ENCODE measurements around the gene NKAIN4. TPM values are rescaled to one million over a fixed set of nuclear protein-coding genes. Genes with fewer than 3 reads are reported as not detected.

Gene NKAIN4
- total RNA-seq, 1 donor from 2014 or later = 10.2 TPM

DNA sequence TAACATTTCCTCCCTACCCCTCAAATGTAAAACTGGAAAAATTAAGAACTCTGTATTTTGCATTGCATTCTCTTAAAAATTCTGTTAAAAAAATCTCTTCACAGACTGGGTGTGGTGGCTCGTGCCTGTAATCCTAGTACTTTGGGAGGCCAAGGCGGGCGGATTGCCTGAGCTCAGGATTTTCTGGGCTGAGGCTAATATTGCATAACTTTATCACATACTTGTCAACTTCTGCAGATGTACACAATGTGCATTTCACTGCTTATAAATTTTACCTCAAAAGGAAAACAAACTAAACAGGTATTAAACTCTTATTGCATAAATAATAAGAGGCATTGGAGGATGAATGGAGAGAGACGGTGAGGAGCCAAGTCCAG is 59.5 kb downstream of the NKAIN4 start:
- TF ChIP-seq, protein P1, sequence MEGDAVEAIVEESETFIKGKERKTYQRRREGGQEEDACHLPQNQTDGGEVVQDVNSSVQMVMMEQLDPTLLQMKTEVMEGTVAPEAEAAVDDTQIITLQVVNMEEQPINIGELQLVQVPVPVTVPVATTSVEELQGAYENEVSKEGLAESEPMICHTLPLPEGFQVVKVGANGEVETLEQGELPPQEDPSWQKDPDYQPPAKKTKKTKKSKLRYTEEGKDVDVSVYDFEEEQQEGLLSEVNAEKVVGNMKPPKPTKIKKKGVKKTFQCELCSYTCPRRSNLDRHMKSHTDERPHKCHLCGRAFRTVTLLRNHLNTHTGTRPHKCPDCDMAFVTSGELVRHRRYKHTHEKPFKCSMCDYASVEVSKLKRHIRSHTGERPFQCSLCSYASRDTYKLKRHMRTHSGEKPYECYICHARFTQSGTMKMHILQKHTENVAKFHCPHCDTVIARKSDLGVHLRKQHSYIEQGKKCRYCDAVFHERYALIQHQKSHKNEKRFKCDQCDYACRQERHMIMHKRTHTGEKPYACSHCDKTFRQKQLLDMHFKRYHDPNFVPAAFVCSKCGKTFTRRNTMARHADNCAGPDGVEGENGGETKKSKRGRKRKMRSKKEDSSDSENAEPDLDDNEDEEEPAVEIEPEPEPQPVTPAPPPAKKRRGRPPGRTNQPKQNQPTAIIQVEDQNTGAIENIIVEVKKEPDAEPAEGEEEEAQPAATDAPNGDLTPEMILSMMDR (conservative IDR thresholded peaks at IDR 0.05) = no peak
- Mint-ChIP-seq H3K36me3 (peaks cover 28% of the 10 kb centered on the region), H3K27me3 (no peaks in the 10 kb centered on the region), H3K9me3 (no peaks in the 10 kb centered on the region), H3K4me1 (ENCODE audit: unreplicated experiment) (peaks cover 19% of the 10 kb centered on the region), H3K4me3 (no peak overlapping the region), H3K27ac (no peak overlapping the region)
- DNase-seq (ENCODE audit: extremely low spot score, unreplicated experiment) = no peak

DNA sequence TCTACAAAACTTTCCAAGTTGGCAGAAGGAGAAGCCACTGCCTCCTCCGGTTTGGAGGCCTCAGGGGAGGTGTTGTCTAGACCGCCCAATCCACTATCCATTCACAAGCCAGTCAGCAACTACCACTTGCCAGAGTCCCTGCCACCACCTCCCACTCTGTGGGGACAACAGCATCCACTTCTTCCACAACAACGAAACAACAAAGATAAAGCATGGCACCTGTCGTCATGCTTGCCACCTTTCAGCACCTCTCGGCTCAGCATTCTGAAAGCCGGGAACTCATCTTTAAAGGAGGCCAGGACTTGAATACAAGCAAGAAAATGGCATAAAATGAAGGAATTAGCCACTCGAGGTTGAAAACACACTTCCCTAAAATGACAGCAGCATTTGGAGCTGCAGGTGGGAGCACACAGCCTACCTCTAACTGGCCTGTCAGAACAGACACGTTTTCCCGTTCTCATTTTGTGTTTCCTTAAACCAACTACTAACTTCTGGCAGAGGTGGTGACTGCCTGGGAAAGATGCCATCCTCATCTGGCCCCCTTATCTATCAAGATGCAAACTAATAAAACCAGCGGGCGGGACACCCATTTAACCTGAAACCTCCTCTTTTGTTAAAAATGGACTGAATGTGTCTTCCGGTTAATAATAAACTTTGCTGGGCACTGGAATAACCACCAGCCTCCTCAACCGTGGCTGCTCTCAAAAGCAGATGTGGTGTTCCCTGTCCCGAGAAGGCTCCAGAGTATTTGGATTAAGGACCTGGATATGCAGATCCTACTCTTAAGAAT is 60.1 kb downstream of the NKAIN4 start:
- peaks cover 28% of the 10 kb centered on the region for H3K36me3 Mint-ChIP-seq
- H3K4me1 Mint-ChIP-seq (ENCODE audit: unreplicated experiment) = peaks cover 19% of the 10 kb centered on the region
- H3K9me3 Mint-ChIP-seq = no peaks in the 10 kb centered on the region
- H3K4me3 Mint-ChIP-seq = no peak overlapping the region
- H3K27ac Mint-ChIP-seq = no peak overlapping the region
- DNase-seq (ENCODE audit: extremely low spot score, unreplicated experiment) = no peak
- TF ChIP-seq, protein P1 (conservative IDR thresholded peaks at IDR 0.05) = no peak
- peaks cover 3% of the 10 kb centered on the region for H3K27me3 Mint-ChIP-seq

DNA sequence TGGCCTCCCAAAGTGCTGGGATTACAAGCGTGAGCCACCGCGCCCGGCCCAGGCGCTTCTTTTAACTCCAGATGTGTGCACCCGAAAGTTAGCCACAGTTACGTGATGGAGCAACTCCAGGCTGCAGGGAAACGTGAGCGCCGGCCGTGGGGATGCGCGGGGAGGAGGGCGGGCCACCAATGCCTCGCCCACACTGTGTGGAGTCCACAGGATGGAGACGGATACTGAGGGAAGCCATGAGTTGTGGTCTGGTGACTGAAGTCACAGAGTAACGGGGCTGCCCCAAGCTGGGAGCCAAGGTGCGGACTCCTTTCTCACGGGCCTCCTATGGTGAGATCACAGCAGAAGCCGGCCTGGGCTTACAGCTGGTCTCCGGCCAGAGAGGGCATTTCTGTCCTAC is 61.5 kb downstream of the NKAIN4 start:
- TF ChIP-seq, protein P1 (conservative IDR thresholded peaks at IDR 0.05) = no peak
- H3K4me3 Mint-ChIP-seq = no peak overlapping the region
- H3K9me3 Mint-ChIP-seq = no peaks in the 10 kb centered on the region
- H3K36me3 Mint-ChIP-seq = peaks cover 20% of the 10 kb centered on the region
- no peak overlapping the region for H3K27ac Mint-ChIP-seq
- peaks cover 3% of the 10 kb centered on the region for H3K27me3 Mint-ChIP-seq
- H3K4me1 Mint-ChIP-seq (ENCODE audit: unreplicated experiment) = peaks cover 7% of the 10 kb centered on the region
- no peak for DNase-seq (ENCODE audit: extremely low spot score, unreplicated experiment)

DNA sequence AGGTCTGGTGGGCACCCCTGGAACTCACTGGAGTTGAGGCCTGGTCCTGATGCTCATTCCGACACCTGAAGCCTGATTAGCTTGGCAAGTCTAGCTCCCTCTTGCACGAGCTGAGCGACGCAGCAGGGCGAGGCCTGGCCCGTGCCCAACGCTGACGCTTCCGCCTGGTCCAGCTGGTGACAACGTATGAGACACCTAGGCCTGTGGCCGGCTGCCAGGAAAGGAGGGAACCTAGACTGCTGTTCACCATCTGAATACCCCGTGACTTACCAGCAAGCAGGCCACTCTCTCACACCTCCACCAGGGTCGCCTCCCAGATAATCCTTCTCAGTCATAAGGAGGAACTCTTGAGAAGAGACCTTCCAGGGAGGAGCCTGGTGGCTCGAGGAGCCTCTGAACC is 62.9 kb downstream of the NKAIN4 start:
- Mint-ChIP-seq H3K36me3 (peaks cover 14% of the 10 kb centered on the region), H3K27me3 (peaks cover 3% of the 10 kb centered on the region)

DNA sequence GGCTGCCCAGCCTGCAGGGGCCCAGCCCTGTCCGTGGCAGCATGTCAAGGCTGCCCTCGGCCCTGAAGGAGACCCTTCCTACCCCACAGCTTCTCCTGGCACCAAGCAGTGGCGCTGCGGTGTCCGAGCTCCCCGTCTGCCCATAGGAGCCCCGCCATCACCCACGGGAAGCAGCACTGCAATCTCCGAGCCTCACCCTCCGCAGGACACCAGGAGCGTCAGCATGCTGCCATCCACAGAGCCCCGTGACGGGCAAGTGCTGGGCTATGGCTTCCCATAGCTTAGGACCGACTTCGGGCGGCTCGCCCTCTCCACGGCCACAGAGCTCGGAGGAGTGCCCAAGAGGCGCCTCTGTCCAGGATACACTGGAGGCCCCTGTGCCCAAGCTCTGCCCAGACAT is 63.4 kb downstream of the NKAIN4 start:
- Mint-ChIP-seq H3K4me3 (no peak overlapping the region), H3K27me3 (peaks cover 3% of the 10 kb centered on the region), H3K36me3 (peaks cover 14% of the 10 kb centered on the region), H3K27ac (no peak overlapping the region), H3K9me3 (no peaks in the 10 kb centered on the region), H3K4me1 (ENCODE audit: unreplicated experiment) (no peaks in the 10 kb centered on the region)
- TF ChIP-seq, protein P1 (conservative IDR thresholded peaks at IDR 0.05) = no peak
- DNase-seq (ENCODE audit: extremely low spot score, unreplicated experiment) = no peak

More for the DNA sequence above, 62.9 kb downstream of the NKAIN4 start:
- H3K4me3 Mint-ChIP-seq = no peak overlapping the region
- no peaks in the 10 kb centered on the region for H3K4me1 Mint-ChIP-seq (ENCODE audit: unreplicated experiment)
- no peak for DNase-seq (ENCODE audit: extremely low spot score, unreplicated experiment)
- TF ChIP-seq, protein P1 (conservative IDR thresholded peaks at IDR 0.05) = no peak
- no peak overlapping the region for H3K27ac Mint-ChIP-seq
- H3K9me3 Mint-ChIP-seq = no peaks in the 10 kb centered on the region

Small RNAs within 50 kb of the gene (microRNA-seq; reads per million reads assigned to microRNA genes)
- not detected for gene MIR3196
- 2.5 reads per million for gene MIR4326

Other genes with a start within 250 kb of the NKAIN4 start
- gene BHLHE23, start 247.5 kb downstream of the NKAIN4 start, total RNA-seq (ENCODE audit: low replicate concordance) = not detected in 2 replicates
- gene YTHDF1, start 38.3 kb downstream of the NKAIN4 start, total RNA-seq (ENCODE audit: low replicate concordance) = 50.4 and 55.6 TPM in 2 replicates
- 1.2 TPM in 1 of 2 replicates, not detected in the other for gene BIRC7, start 18.6 kb downstream of the NKAIN4 start, total RNA-seq (ENCODE audit: low replicate concordance)
- gene ARFGAP1, start 18.4 kb upstream of the NKAIN4 start, total RNA-seq (ENCODE audit: low replicate concordance) = 132 and 141 TPM in 2 replicates
- gene COL20A1, start 38.7 kb upstream of the NKAIN4 start, total RNA-seq (ENCODE audit: low replicate concordance) = 0.36 and 0.43 TPM in 2 replicates
- 1.8 and 9.1 TPM in 2 replicates for gene CHRNA4, start 106.9 kb upstream of the NKAIN4 start, total RNA-seq (ENCODE audit: low replicate concordance)
- 4.4 and 47.3 TPM in 2 replicates for gene KCNQ2, start 218.2 kb upstream of the NKAIN4 start, total RNA-seq (ENCODE audit: low replicate concordance)
- gene EEF1A2, start 244.6 kb upstream of the NKAIN4 start, total RNA-seq (ENCODE audit: low replicate concordance) = 20.5 and 30.2 TPM in 2 replicates

Measured in type B pancreatic cell (in vitro differentiated cells).